SK-N-SH treated with all-trans-retinoic acid at 6 μM for 48 hours (cell line): Measurements from ENCODE around the gene NOP10.

ENCODE experiments used
- ATAC-seq: fragments of 200-7000 bp; cut with Tn5 transposase; 3 replicates; pipeline ENCODE4 v1.9.1; 2020; ENCODE audit warnings: mild to moderate bottlenecking, moderate library complexity
- ARNTL ChIP-seq: fragments of 450-650 bp; formaldehyde crosslinking; IDR thresholded peaks from 2 replicates; pipeline ENCODE4 v1.5.0; 2020; ENCODE audit warnings: low read depth, mild to moderate bottlenecking, moderate library complexity, borderline replicate concordance
- BACH2 ChIP-seq: fragments of 250-450 bp; sonication (Bioruptor Pico); IDR thresholded peaks from 2 replicates; pipeline ENCODE4 v1.9.0; 2021; ENCODE audit warnings: mild to moderate bottlenecking, borderline replicate concordance
- CSDC2 ChIP-seq: fragments of 250-450 bp; sonication (Bioruptor Pico); IDR thresholded peaks from 2 replicates; pipeline ENCODE4 v1.5.0; 2020; ENCODE audit warnings: mild to moderate bottlenecking, moderate library complexity
- ESRRG ChIP-seq: fragments of 250-450 bp; sonication (Bioruptor Pico); IDR thresholded peaks from 2 replicates; pipeline ENCODE4 v1.6.1; 2021; ENCODE audit warnings: mild to moderate bottlenecking
- GLIS3 ChIP-seq: fragments of 250-450 bp; sonication (Bioruptor Pico); IDR thresholded peaks from 2 replicates; pipeline ENCODE4 v1.5.0; 2020; ENCODE audit warnings: mild to moderate bottlenecking, moderate library complexity
- ISL1 ChIP-seq: fragments of 250-450 bp; sonication (Bioruptor Pico); IDR thresholded peaks from 2 replicates; pipeline ENCODE4 v2.1.2; 2022; ENCODE audit warnings: mild to moderate bottlenecking, moderate library complexity
- OSR1 ChIP-seq: fragments of 250-450 bp; sonication (Bioruptor Pico); IDR thresholded peaks from 2 replicates; pipeline ENCODE4 v1.8.0; 2022; ENCODE audit warnings: moderate library complexity, mild to moderate bottlenecking, inconsistent platforms
- PPARA ChIP-seq: fragments of 250-450 bp; sonication (Bioruptor Pico); IDR thresholded peaks from 2 replicates; pipeline ENCODE4 v1.5.0; 2020; ENCODE audit warnings: mild to moderate bottlenecking, borderline replicate concordance
- RARB ChIP-seq: fragments of 250-450 bp; sonication (Bioruptor Pico); IDR thresholded peaks from 2 replicates; pipeline ENCODE4 v1.8.0; 2021; ENCODE audit warnings: mild to moderate bottlenecking, moderate library complexity
- SNAI2 ChIP-seq: fragments of 250-450 bp; sonication (Bioruptor Pico); IDR thresholded peaks from 2 replicates; pipeline ENCODE4 v1.5.0; 2020; ENCODE audit warnings: mild to moderate bottlenecking, moderate library complexity
- TCF4 ChIP-seq: fragments of 250-450 bp; sonication (Bioruptor Pico); IDR thresholded peaks from 2 replicates; pipeline ENCODE4 v1.8.0; 2021; ENCODE audit warnings: mild to moderate bottlenecking, moderate library complexity, borderline replicate concordance
- ZC3H10 ChIP-seq: fragments of 250-450 bp; sonication (Bioruptor Pico); IDR thresholded peaks from 2 replicates; pipeline ENCODE4 v1.5.1; 2021; ENCODE audit warnings: mild to moderate bottlenecking, moderate library complexity
- ZFP3 ChIP-seq: fragments of 250-450 bp; sonication (Bioruptor Pico); IDR thresholded peaks from 2 replicates; pipeline ENCODE4 v1.5.0; 2020; ENCODE audit warnings: mild to moderate bottlenecking, moderate library complexity
- ZFP30 ChIP-seq: fragments of 450-650 bp; formaldehyde crosslinking; IDR thresholded peaks from 2 replicates; pipeline ENCODE4 v1.5.0; 2022; ENCODE audit warnings: mild to moderate bottlenecking, moderate library complexity
- ZNF565 ChIP-seq: fragments of 450-650 bp; formaldehyde crosslinking; conservative IDR thresholded peaks from 2 replicates; pipeline ENCODE4 v1.5.0; 2020; ENCODE audit warnings: low read depth, mild to moderate bottlenecking, moderate library complexity
- ZNF70 ChIP-seq: fragments of 450-650 bp; formaldehyde crosslinking; IDR thresholded peaks from 2 replicates; pipeline ENCODE4 v1.5.0; 2020; ENCODE audit warnings: mild to moderate bottlenecking, moderate library complexity
- ZNF8 ChIP-seq: fragments of 450-650 bp; formaldehyde crosslinking; IDR thresholded peaks from 2 replicates; pipeline ENCODE4 v1.5.0; 2020; ENCODE audit warnings: mild to moderate bottlenecking, moderate library complexity
- TF ChIP-seq, protein P1 (sequence below): fragments of 250-450 bp; sonication (Bioruptor Pico); IDR thresholded peaks from 2 replicates; pipeline ENCODE4 v1.5.0; 2020; ENCODE audit warnings: mild to moderate bottlenecking, moderate library complexity
- TF ChIP-seq, protein P2 (sequence below): fragments of 250-450 bp; sonication (Bioruptor Pico); IDR thresholded peaks from 2 replicates; pipeline ENCODE4 v1.8.0; 2021; ENCODE audit warnings: low read depth, mild to moderate bottlenecking, moderate library complexity, borderline replicate concordance
- TF ChIP-seq, protein P3 (sequence below): fragments of 250-450 bp; sonication (Bioruptor Pico); IDR thresholded peaks from 2 replicates; pipeline ENCODE4 v1.5.1; 2021; ENCODE audit warnings: mild to moderate bottlenecking, moderate library complexity
- TF ChIP-seq, protein P4 (sequence below): fragments of 250-450 bp; sonication (Bioruptor Pico); IDR thresholded peaks from 2 replicates; pipeline ENCODE4 v1.5.1; 2020; ENCODE audit warnings: low read depth, mild to moderate bottlenecking, moderate library complexity
- TF ChIP-seq, protein P5 (sequence below): fragments of 250-450 bp; sonication (Bioruptor Pico); IDR thresholded peaks from 2 replicates; pipeline ENCODE4 v1.8.0; 2020; ENCODE audit warnings: mild to moderate bottlenecking, moderate library complexity, borderline replicate concordance

NOP10 gene

DNA sequence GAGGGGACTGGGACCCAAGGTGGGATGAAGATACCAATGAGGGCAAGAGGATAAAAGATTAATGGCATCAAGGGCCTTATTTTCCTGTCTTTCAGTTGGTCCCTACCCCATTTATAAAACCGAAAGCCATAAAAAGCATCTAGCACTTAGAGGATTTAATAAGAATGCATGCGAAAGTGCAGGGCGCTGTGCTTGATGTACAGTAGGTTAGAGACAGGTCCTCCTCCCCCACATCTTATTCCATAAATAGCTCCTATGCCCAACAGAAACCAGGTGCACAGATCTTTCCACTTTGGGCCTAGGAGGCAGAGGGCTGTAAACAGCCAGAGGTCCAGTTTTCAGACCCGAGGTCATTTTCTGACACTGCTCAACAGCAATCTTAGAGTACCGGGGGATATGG lies 22.9 kb upstream of the NOP10 start:
- ATAC-seq: no peak
- TF ChIP-seq, protein P1, sequence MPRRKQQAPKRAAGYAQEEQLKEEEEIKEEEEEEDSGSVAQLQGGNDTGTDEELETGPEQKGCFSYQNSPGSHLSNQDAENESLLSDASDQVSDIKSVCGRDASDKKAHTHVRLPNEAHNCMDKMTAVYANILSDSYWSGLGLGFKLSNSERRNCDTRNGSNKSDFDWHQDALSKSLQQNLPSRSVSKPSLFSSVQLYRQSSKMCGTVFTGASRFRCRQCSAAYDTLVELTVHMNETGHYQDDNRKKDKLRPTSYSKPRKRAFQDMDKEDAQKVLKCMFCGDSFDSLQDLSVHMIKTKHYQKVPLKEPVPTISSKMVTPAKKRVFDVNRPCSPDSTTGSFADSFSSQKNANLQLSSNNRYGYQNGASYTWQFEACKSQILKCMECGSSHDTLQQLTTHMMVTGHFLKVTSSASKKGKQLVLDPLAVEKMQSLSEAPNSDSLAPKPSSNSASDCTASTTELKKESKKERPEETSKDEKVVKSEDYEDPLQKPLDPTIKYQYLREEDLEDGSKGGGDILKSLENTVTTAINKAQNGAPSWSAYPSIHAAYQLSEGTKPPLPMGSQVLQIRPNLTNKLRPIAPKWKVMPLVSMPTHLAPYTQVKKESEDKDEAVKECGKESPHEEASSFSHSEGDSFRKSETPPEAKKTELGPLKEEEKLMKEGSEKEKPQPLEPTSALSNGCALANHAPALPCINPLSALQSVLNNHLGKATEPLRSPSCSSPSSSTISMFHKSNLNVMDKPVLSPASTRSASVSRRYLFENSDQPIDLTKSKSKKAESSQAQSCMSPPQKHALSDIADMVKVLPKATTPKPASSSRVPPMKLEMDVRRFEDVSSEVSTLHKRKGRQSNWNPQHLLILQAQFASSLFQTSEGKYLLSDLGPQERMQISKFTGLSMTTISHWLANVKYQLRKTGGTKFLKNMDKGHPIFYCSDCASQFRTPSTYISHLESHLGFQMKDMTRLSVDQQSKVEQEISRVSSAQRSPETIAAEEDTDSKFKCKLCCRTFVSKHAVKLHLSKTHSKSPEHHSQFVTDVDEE (CRISPR knock-in tag): no peak
- no peak for TF ChIP-seq ZFP30 (CRISPR knock-in tag)
- no peak for TF ChIP-seq ZC3H10 (CRISPR knock-in tag)
- TF ChIP-seq TCF4 (CRISPR knock-in tag): no peak
- TF ChIP-seq, protein P2, sequence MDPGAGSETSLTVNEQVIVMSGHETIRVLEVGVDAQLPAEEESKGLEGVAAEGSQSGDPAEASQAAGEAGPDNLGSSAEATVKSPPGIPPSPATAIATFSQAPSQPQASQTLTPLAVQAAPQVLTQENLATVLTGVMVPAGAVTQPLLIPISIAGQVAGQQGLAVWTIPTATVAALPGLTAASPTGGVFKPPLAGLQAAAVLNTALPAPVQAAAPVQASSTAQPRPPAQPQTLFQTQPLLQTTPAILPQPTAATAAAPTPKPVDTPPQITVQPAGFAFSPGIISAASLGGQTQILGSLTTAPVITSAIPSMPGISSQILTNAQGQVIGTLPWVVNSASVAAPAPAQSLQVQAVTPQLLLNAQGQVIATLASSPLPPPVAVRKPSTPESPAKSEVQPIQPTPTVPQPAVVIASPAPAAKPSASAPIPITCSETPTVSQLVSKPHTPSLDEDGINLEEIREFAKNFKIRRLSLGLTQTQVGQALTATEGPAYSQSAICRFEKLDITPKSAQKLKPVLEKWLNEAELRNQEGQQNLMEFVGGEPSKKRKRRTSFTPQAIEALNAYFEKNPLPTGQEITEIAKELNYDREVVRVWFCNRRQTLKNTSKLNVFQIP: no peak
- no peak for TF ChIP-seq SNAI2 (CRISPR knock-in tag)
- TF ChIP-seq, protein P3, sequence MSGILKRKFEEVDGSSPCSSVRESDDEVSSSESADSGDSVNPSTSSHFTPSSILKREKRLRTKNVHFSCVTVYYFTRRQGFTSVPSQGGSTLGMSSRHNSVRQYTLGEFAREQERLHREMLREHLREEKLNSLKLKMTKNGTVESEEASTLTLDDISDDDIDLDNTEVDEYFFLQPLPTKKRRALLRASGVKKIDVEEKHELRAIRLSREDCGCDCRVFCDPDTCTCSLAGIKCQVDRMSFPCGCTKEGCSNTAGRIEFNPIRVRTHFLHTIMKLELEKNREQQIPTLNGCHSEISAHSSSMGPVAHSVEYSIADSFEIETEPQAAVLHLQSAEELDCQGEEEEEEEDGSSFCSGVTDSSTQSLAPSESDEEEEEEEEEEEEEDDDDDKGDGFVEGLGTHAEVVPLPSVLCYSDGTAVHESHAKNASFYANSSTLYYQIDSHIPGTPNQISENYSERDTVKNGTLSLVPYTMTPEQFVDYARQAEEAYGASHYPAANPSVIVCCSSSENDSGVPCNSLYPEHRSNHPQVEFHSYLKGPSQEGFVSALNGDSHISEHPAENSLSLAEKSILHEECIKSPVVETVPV (CRISPR knock-in tag): no peak
- no peak for TF ChIP-seq PPARA (CRISPR knock-in tag)
- TF ChIP-seq CSDC2 (CRISPR knock-in tag): no peak
- no peak for TF ChIP-seq ISL1 (CRISPR knock-in tag)
- TF ChIP-seq, protein P4, sequence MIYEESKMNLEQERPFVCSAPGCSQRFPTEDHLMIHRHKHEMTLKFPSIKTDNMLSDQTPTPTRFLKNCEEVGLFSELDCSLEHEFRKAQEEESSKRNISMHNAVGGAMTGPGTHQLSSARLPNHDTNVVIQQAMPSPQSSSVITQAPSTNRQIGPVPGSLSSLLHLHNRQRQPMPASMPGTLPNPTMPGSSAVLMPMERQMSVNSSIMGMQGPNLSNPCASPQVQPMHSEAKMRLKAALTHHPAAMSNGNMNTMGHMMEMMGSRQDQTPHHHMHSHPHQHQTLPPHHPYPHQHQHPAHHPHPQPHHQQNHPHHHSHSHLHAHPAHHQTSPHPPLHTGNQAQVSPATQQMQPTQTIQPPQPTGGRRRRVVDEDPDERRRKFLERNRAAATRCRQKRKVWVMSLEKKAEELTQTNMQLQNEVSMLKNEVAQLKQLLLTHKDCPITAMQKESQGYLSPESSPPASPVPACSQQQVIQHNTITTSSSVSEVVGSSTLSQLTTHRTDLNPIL (CRISPR knock-in tag): no peak
- no peak for TF ChIP-seq OSR1 (CRISPR knock-in tag)
- TF ChIP-seq, protein P5, sequence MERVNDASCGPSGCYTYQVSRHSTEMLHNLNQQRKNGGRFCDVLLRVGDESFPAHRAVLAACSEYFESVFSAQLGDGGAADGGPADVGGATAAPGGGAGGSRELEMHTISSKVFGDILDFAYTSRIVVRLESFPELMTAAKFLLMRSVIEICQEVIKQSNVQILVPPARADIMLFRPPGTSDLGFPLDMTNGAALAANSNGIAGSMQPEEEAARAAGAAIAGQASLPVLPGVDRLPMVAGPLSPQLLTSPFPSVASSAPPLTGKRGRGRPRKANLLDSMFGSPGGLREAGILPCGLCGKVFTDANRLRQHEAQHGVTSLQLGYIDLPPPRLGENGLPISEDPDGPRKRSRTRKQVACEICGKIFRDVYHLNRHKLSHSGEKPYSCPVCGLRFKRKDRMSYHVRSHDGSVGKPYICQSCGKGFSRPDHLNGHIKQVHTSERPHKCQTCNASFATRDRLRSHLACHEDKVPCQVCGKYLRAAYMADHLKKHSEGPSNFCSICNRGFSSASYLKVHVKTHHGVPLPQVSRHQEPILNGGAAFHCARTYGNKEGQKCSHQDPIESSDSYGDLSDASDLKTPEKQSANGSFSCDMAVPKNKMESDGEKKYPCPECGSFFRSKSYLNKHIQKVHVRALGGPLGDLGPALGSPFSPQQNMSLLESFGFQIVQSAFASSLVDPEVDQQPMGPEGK (CRISPR knock-in tag): no peak
- TF ChIP-seq GLIS3 (CRISPR knock-in tag): no peak
- no peak for TF ChIP-seq BACH2 (CRISPR knock-in tag)
- TF ChIP-seq RARB (CRISPR knock-in tag): no peak
- no peak for TF ChIP-seq ARNTL (CRISPR knock-in tag)
- TF ChIP-seq ZNF70: no peak
- TF ChIP-seq ZFP3 (CRISPR knock-in tag): no peak

DNA sequence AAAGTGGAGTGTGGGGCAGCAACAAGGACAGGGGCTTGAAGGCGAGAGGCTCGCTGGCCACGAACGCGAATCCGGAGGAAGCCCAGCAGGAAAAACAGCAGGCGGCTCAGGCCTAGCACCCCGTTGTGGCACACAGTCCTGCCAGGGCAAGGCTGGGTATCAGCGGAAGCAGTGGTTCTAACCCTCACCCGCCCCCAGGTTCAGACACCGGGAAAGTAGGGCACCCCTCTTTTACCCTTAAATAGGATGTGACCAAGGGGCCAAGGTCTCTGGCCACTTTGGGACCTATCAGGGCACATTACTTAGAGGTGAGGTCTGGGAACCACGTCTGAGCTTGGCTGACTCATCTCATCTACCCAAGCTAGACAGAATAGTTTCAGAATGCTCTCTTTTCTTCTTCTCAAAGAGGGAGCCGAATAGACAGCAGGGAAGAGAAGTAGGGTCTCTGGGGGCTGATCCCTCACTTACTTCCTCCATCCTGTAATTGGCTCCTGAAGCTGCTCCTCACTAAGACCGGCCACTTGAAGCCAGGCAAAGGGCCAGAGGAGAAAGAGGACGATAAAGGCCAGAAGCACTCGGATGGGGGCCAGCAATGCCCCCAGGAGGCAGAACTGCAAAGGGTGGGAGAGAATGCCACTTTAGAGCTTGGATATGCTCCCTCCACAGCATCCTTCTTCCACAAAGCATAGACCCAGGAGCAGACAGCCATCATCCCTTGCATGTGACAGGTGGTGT lies 22.3 kb upstream of the NOP10 start:
- no peak for ATAC-seq
- TF ChIP-seq ZNF565 (CRISPR knock-in tag) (no peak), ZFP30 (CRISPR knock-in tag) (no peak), GLIS3 (CRISPR knock-in tag) (no peak), RARB (CRISPR knock-in tag) (no peak), TCF4 (CRISPR knock-in tag) (no peak), ESRRG (CRISPR knock-in tag) (no peak), PPARA (CRISPR knock-in tag) (no peak), SNAI2 (CRISPR knock-in tag) (no peak), ZNF8 (CRISPR knock-in tag) (no peak), ZFP3 (CRISPR knock-in tag) (no peak), ZC3H10 (CRISPR knock-in tag) (no peak), CSDC2 (CRISPR knock-in tag) (no peak), ZNF70 (no peak), ISL1 (CRISPR knock-in tag) (no peak)
- TF ChIP-seq, protein P5 (CRISPR knock-in tag): no peak
- TF ChIP-seq, protein P4 (CRISPR knock-in tag): no peak
